SK-N-MC (cell line): ENCODE measurements around the gene SEMG1.

Experiments used
- DNase-seq: peaks from one replicate; pipeline ENCODE4 v3.0.0-alpha.2; 2011; ENCODE audit warnings: low read depth, low spot score
- H3K27ac ChIP-seq: fragments of 200-600 bp; sonication (generic); 2 replicates; pipeline ENCODE4 v1.5.1; 2016; ENCODE audit warnings: mixed run types
- H3K36me3 ChIP-seq: fragments of 200-600 bp; sonication (generic); 2 replicates; pipeline ENCODE4 v1.6.1; 2017; ENCODE audit warnings: antibody characterized with exemption, low read length, mixed read lengths; ENCODE audit not compliant: insufficient read depth
- H3K4me3 ChIP-seq: fragments of 200-600 bp; sonication (generic); 2 replicates; pipeline ENCODE4 v1.5.1; 2016
- H3K9ac ChIP-seq: fragments of 200-600 bp; sonication (generic); 2 replicates; pipeline ENCODE4 v1.8.0; 2017; ENCODE audit warnings: mixed run types, mixed read lengths; ENCODE audit not compliant: insufficient read length
- H3K9me3 ChIP-seq: fragments of 200-600 bp; sonication (generic); 2 replicates; pipeline ENCODE4 v1.6.1; 2017; ENCODE audit warnings: low read depth, mild to moderate bottlenecking, antibody characterized with exemption, low read length, moderate library complexity, mixed read lengths
- EZH2 ChIP-seq: fragments of 200-600 bp; sonication (generic); IDR thresholded peaks from one replicate; pipeline ENCODE4 v1.6.1; 2017; ENCODE audit warnings: antibody characterized with exemption
- FOXP2 ChIP-seq: optimal IDR thresholded peaks from 2 replicates; pipeline ENCODE3; 2011; ENCODE audit warnings: mild to moderate bottlenecking, moderate library complexity; ENCODE audit not compliant: insufficient read depth; ENCODE audit errors: extremely low read length, control extremely low read depth
- POLR2AphosphoS5 ChIP-seq: IDR thresholded peaks from 2 replicates; pipeline ENCODE4 v1.6.1; 2012; ENCODE audit warnings: mild to moderate bottlenecking, low read depth, low read length, borderline replicate concordance

The SEMG1 gene

GRCh38 chr20:45206725-45207124 is at the start of gene SEMG1:
Gene SEMG1, plus strand, starts transcription at chr20:45207033. Its CDS starts 21 bp downstream, at chr20:45207054.
- DNase-seq, result no peak
- no peak within 1 kb of the TSS for H3K9ac ChIP-seq
- H3K9me3 ChIP-seq, result no peaks in the 10 kb centered on the region
- H3K4me3 ChIP-seq, result no peak within 1 kb of the TSS
- no peaks in the 10 kb centered on the region for H3K36me3 ChIP-seq
- H3K27ac ChIP-seq, result no peak within 1 kb of the TSS
- no peak for TF ChIP-seq FOXP2
- no peak for TF ChIP-seq POLR2AphosphoS5
- no peak for TF ChIP-seq EZH2

GRCh38 chr20:45157962-45158361 is 48.9 kb upstream of the SEMG1 start:
- TF ChIP-seq EZH2, result no peak
- no peak for TF ChIP-seq FOXP2
- no peak for TF ChIP-seq POLR2AphosphoS5
- no peak for DNase-seq
- Histone ChIP-seq H3K36me3 (no peaks in the 10 kb centered on the region), H3K9me3 (no peaks in the 10 kb centered on the region), H3K27ac (no peak overlapping the region), H3K9ac (no peak overlapping the region), H3K4me3 (no peak overlapping the region)

GRCh38 chr20:45163083-45163803 is 43.6 kb upstream of the SEMG1 start:
- H3K36me3 ChIP-seq, result no peaks in the 10 kb centered on the region
- no peak for DNase-seq
- no peak overlapping the region for H3K4me3 ChIP-seq
- H3K27ac ChIP-seq, result no peak overlapping the region
- no peak overlapping the region for H3K9ac ChIP-seq
- TF ChIP-seq FOXP2, result no peak
- no peaks in the 10 kb centered on the region for H3K9me3 ChIP-seq

- Histone ChIP-seq H3K4me3 (no peak overlapping the region), H3K9ac (no peak overlapping the region), H3K9me3 (no peaks in the 10 kb centered on the region), H3K36me3 (no peaks in the 10 kb centered on the region), H3K27ac (no peak overlapping the region)
- DNase-seq, result no peak
- TF ChIP-seq EZH2 (no peak), FOXP2 (no peak), POLR2AphosphoS5 (no peak)
Measured at GRCh38 chr20:45164906-45165305, 41.9 kb upstream of the SEMG1 start.

- H3K9me3 ChIP-seq, result no peaks in the 10 kb centered on the region
- H3K36me3 ChIP-seq, result no peaks in the 10 kb centered on the region
- H3K4me3 ChIP-seq, result no peak overlapping the region
- TF ChIP-seq FOXP2, result no peak
- TF ChIP-seq EZH2, result no peak
- TF ChIP-seq POLR2AphosphoS5, result no peak
- no peak overlapping the region for H3K27ac ChIP-seq
- no peak overlapping the region for H3K9ac ChIP-seq
- no peak for DNase-seq
Measured at GRCh38 chr20:45173522-45173921, 33.3 kb upstream of the SEMG1 start.

GRCh38 chr20:45174434-45175364 is 32.1 kb upstream of the SEMG1 start, which contains the start of gene PI3:
Gene PI3, plus strand, starts transcription at chr20:45174902. Its CDS starts 21 bp downstream, at chr20:45174923.
- H3K4me3 ChIP-seq, result no peak within 1 kb of the TSS
- no peak for DNase-seq
- H3K27ac ChIP-seq, result no peak within 1 kb of the TSS
- no peak within 1 kb of the TSS for H3K9ac ChIP-seq
- H3K9me3 ChIP-seq, result no peaks in the 10 kb centered on the region
- H3K36me3 ChIP-seq, result no peaks in the 10 kb centered on the region
- TF ChIP-seq POLR2AphosphoS5, result no peak
- TF ChIP-seq FOXP2, result no peak
- no peak for TF ChIP-seq EZH2

GRCh38 chr20:45176526-45177267 is 30.1 kb upstream of the SEMG1 start:
- H3K4me3 ChIP-seq, result no peak overlapping the region
- TF ChIP-seq EZH2, result no peak
- H3K36me3 ChIP-seq, result no peaks in the 10 kb centered on the region
- H3K27ac ChIP-seq, result no peak overlapping the region
- H3K9me3 ChIP-seq, result no peaks in the 10 kb centered on the region
- H3K9ac ChIP-seq, result no peak overlapping the region
- no peak for DNase-seq

- no peak for TF ChIP-seq POLR2AphosphoS5
- no peak for TF ChIP-seq FOXP2
- TF ChIP-seq EZH2, result no peak
- Histone ChIP-seq H3K4me3 (no peak overlapping the region), H3K36me3 (no peaks in the 10 kb centered on the region), H3K9me3 (no peaks in the 10 kb centered on the region), H3K9ac (no peak overlapping the region), H3K27ac (no peak overlapping the region)
- no peak for DNase-seq
Measured at GRCh38 chr20:45179166-45179565, 27.7 kb upstream of the SEMG1 start.
